Heart left ventricle (tissue), 16 donors: Measurements from ENCODE around the gene TXNRD2. TPM values are rescaled to one million over a fixed set of nuclear protein-coding genes. Genes with fewer than 3 reads are reported as not detected.

Source experiments
- ATAC-seq, 4 donors: fragments of 200-7000 bp; cut with Tn5 transposase; one replicate each; pipeline ENCODE4 v1.9.1; 2020 to 2022; ENCODE audit warnings: moderate library complexity in 4 of 4, mild to moderate bottlenecking in 3 of 4, moderate number of reproducible peaks in 1 of 4
- DNase-seq, 5 donors: peaks; one replicate each; pipeline ENCODE4 v3.0.0-alpha.2; 2020
- H3K27ac ChIP-seq, 12 donors: fragments of 200-600 bp; sonication (generic) in 4 of 12; one replicate each; pipeline versions ENCODE4 v1.5.0 to v1.8.0; 2016 to 2022; ENCODE audit warnings: mild to moderate bottlenecking in 2 of 12
- H3K27me3 ChIP-seq, 9 donors: fragments of 200-600 bp; sonication (generic) in 2 of 9; one replicate each; pipeline versions ENCODE4 v1.5.1 to v1.8.0; 2016 to 2022; ENCODE audit warnings: mild to moderate bottlenecking in 3 of 9
- H3K36me3 ChIP-seq, 9 donors: fragments of 200-600 bp; sonication (generic) in 2 of 9; one replicate each; pipeline versions ENCODE4 v1.5.0 to v1.8.0; 2018 to 2022; ENCODE audit warnings: mild to moderate bottlenecking in 2 of 9
- H3K4me1 ChIP-seq, 12 donors: fragments of 200-600 bp; sonication (generic) in 4 of 12; one replicate each; pipeline versions ENCODE4 v1.5.0 to v1.8.0; 2016 to 2022; ENCODE audit warnings: mild to moderate bottlenecking in 3 of 12
- H3K4me3 ChIP-seq, 12 donors: fragments of 200-600 bp; sonication (generic) in 4 of 12; one replicate each; pipeline versions ENCODE4 v1.5.0 to v1.8.0; 2017 to 2022; ENCODE audit warnings: mild to moderate bottlenecking in 9 of 12, moderate library complexity in 4 of 12
- H3K9me3 ChIP-seq, 12 donors: fragments of 200-600 bp; sonication (generic) in 4 of 12; one replicate each; pipeline versions ENCODE4 v1.5.0 to v1.8.0; 2016 to 2022; ENCODE audit warnings: mild to moderate bottlenecking in 1 of 12
- POLR2A ChIP-seq, 2 donors: fragments of 450-650 bp; IDR thresholded peaks; one replicate each; pipeline ENCODE4 v1.6.1; 2017; ENCODE audit warnings: antibody characterized with exemption in 2 of 2, mild to moderate bottlenecking in 2 of 2, moderate library complexity in 2 of 2
- WGBS, 4 donors: extraction: QIAGEN DNeasy Blood & Tissue Kit in 2 of 4; methylation state at CpG; one replicate each; pipeline versions ENCODE4 v1.1.5 to v1.1.7; 2013 to 2018; 5-methylcytosine and 5-hydroxymethylcytosine counted together
- intact Hi-C, 10 donors: fragments of 100-400 bp; cut with DNase I; formaldehyde crosslinking; loops; one replicate each; pipeline versions ENCODE4 v1.11.1 to v1.14.2; 2022
- polyA plus RNA-seq, 2 donors: library from polyadenylated mRNA; stranded (reverse); fragments of 200-250 nt; gene quantifications; one replicate each; pipeline ENCODE4 v1.2.3, GENCODE V29; 2013
- total RNA-seq, 9 donors: library from RNA; depleted of rRNA in 2 of 9; stranded (reverse); fragments of >200 nt in 2 of 9; fragmentation: NEBNext Ultra II Directional in 3 of 9; extraction: Animal tissue kit (Norgen Biotek cat#: 25700) in 3 of 9; gene quantifications; one replicate each; pipeline versions ENCODE4 v1.1.0 to v1.2.4, GENCODE V29; 2016 to 2023
- TF ChIP-seq, protein P1 (sequence below), 12 donors: fragments of 200-600 bp; sonication (generic) in 4 of 12; IDR thresholded peaks; one replicate each; pipeline versions ENCODE4 v1.5.0 to v1.8.0; 2018 to 2022; ENCODE audit warnings: antibody characterized with exemption in 12 of 12, mild to moderate bottlenecking in 5 of 12
- donor health status: ischemic (EF 13 %, LVEDD 7.1; RV severe dilation, severe dysfunction).
- donor health status: healthy with polysubstance abuse.
- donor health status: DM: no; HTN: yes; CAD: no.
- donor health status: DM: no; HTN: no; CAD: no.
- donor health status: ischemic (EF 25% LVEDD 6.9; RV normal size, moderate dysfunction).
- donor health status: ischemic (EF 25% LVEDD 5.7; RV mildly dilated, moderate dysfunction).
- donor health status: healthy.
- donor health status: DM: yes; HTN: yes; CAD: no.
- donor health status: ischemic (EF 35%, LVEDD 5.7; RV mildly dilated, moderate dysfunction).
- donor health status: nonischemic (EF 11% LVEDD 7.7; RV severe dilation, severe dysfunction).
- donor health status: DM: yes; HTN: yes; CAD: no.
- donor health status: PGD.
- donor health status: ischemic (EF 29% LVEDD 5.4; RV normal size, mild dysfunction).
- donor health status: nonischemic (EF 23%, LVEDD 6.1; RV moderate dilation, normal function).

Gene TXNRD2
- total and polyA plus RNA-seq, 11 donors = 23.4 to 60.2 (median 33.5) TPM

DNA sequence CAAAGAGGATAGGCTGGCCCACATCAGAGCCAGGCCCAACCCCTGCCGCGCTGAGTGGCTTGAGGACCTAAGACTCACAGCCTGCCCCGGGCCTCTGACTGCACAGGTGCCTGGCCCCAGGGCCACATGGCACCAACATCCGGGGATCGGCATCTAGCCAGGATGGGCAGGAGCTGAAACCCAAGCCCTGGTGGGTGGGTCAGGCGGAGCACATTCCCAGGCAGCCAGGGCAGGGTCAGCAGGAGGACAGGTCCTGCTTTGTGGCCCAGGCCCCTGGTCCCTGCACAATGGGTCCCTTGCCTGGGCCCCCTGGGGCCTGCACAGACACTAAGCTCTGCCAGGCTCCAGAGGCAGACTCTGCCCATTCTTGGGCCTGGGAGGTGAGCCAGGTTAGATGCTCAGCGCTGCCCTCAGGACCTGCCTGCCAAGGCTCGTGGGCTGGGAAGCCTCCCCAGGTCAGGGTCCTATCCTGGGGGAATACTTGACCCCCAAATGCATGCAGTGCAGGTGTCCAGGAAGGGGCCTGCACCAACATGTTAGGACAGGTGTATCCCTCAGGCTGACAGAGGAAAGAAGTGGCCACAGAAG lies 41.5 kb upstream of the TXNRD2 start:
- no peak overlapping the region for H3K4me3 ChIP-seq
- ATAC-seq (peak; percentile 3 to 51 (median 16)), DNase-seq (peak in 2 of 5 donors; percentile 68 to 70)
- 66 to 70% (median 69%) methylated on average over 2 to 8 of the region's 8 CpGs for WGBS, 4 donors
- H3K36me3 ChIP-seq = peaks cover 0 to 38% (median 30%) of the 10 kb centered on the region in 9 donors
- TF ChIP-seq, protein P1, sequence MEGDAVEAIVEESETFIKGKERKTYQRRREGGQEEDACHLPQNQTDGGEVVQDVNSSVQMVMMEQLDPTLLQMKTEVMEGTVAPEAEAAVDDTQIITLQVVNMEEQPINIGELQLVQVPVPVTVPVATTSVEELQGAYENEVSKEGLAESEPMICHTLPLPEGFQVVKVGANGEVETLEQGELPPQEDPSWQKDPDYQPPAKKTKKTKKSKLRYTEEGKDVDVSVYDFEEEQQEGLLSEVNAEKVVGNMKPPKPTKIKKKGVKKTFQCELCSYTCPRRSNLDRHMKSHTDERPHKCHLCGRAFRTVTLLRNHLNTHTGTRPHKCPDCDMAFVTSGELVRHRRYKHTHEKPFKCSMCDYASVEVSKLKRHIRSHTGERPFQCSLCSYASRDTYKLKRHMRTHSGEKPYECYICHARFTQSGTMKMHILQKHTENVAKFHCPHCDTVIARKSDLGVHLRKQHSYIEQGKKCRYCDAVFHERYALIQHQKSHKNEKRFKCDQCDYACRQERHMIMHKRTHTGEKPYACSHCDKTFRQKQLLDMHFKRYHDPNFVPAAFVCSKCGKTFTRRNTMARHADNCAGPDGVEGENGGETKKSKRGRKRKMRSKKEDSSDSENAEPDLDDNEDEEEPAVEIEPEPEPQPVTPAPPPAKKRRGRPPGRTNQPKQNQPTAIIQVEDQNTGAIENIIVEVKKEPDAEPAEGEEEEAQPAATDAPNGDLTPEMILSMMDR (IDR thresholded peaks at IDR 0.05) = no peak
- TF ChIP-seq POLR2A (IDR thresholded peaks at IDR 0.05) = no peak
- no peaks in the 10 kb centered on the region for H3K27me3 ChIP-seq
- H3K9me3 ChIP-seq = no peaks in the 10 kb centered on the region
- peaks cover 4 to 60% (median 39%) of the 10 kb centered on the region in 12 donors for H3K4me1 ChIP-seq
- peak overlapping the region; percentile 64 to 98 (median 88) for H3K27ac ChIP-seq
- intact Hi-C loops = no loop called here

DNA sequence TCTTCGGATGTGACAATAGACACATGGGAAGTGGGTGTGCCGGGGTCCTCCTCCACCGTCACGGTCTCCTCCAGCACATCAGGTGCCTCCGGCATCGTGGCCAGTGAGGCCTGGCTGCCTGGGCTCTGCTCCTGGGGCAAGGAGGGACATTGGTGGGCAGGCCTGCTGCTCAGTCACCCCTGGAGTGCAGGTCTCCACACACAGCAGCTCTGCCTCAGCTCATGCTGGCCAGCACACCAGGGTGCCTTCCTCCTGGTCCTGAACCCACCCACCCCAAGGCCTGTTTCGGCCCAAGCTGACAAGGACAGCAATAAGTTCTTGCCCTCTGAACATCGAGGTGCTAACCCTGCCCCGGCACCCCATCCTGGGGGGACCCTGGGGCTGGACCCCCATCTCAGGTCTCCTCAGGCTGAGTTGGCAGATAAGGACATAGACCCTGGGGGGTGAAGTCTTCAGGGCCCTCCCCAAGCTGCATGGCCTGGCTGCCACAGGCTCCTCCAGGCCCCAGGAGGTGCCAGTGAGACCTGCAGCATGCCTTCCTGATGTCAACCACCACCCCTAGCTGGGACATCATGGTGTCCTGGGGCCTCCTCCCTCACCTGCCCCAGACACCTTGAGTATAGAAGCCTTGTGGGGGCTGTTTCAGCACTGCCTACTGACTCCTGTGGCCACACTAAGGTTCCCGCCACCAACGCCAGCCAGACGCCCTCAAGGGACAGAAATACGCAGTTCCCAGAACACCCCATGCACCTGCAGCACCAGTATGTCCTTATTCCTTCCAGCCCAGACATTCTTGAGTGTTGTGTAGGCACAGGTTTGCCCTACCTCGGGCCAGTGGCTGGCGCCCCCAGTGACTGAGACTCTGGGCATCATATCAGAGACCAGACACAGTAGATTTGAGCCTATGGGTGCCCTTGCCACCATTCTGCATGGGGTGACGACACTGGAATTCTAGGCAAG lies 40.6 kb upstream of the TXNRD2 start:
- peaks cover 0 to 46% (median 39%) of the 10 kb centered on the region in 9 donors for H3K36me3 ChIP-seq
- peak overlapping the region in 11 of 12 donors; percentile 65 to 98 (median 92) for H3K27ac ChIP-seq
- no peak overlapping the region for H3K4me3 ChIP-seq
- WGBS, 4 donors = 93 to 97% (median 94%) methylated on average over 7 to 16 of the region's 16 CpGs
- peaks cover 4 to 52% (median 35%) of the 10 kb centered on the region in 12 donors for H3K4me1 ChIP-seq
- no peak for TF ChIP-seq POLR2A (IDR thresholded peaks at IDR 0.05)
- TF ChIP-seq, protein P1 (IDR thresholded peaks at IDR 0.05) = no peak
- peak in 2 of 5 donors; percentile 19 to 58 for DNase-seq
- ATAC-seq = no peak
- no peaks in the 10 kb centered on the region for H3K27me3 ChIP-seq
- H3K9me3 ChIP-seq = no peaks in the 10 kb centered on the region
- intact Hi-C loops = no loop called here

DNA sequence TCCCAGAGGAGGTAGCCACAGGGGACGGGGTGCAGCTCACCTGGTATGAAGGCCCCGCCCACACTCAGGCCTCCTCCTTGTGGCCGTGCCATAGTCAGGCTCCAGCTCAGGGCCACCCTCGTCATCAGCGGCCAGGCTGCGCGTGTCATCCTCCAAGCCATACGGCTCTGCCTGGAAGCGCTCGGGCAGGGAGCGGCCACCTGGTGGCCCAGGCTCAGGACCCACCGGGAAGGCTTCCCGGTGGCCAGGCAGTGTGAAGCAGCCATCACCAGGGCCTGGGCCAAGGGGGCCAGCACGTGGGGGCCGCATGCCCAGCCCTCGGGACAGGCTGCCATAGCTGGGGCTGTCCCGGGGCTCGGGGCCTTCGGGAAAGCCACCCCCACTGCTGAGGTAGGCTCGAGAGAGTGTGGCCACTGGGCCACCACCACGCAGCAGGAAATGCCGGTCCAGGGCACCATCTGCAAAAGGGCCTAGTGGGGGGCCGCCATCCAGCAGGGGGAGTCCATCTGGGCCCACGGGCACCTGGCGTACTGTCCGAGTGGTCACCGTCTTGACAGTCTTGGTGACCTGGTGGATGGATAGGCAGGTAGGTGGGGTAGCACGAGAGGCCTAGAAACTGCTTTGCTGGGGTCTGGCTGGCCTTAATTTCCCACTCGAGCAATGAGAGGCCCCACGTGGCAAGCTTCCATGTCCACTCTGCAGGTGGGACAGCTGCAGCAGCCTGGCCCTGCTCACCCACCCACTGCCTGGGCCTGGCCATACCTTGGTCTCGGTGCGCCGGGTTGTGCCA lies 39.7 kb upstream of the TXNRD2 start:
- DNase-seq (peak in 2 of 5 donors; percentile 22 to 62), ATAC-seq (no peak)
- peaks cover 4 to 45% (median 34%) of the 10 kb centered on the region in 12 donors for H3K4me1 ChIP-seq
- no peak overlapping the region for H3K4me3 ChIP-seq
- no peaks in the 10 kb centered on the region for H3K27me3 ChIP-seq
- intact Hi-C loops = no loop called here
- no peaks in the 10 kb centered on the region for H3K9me3 ChIP-seq
- WGBS, 4 donors = 87 to 95% (median 93%) methylated on average over 10 to 33 of the region's 33 CpGs
- no peak overlapping the region for H3K27ac ChIP-seq
- H3K36me3 ChIP-seq = peaks cover 0 to 52% (median 43%) of the 10 kb centered on the region in 9 donors
- TF ChIP-seq POLR2A (IDR thresholded peaks at IDR 0.05) = no peak
- TF ChIP-seq, protein P1 (IDR thresholded peaks at IDR 0.05) = no peak
